Right kidney (tissue), 9 donors: ENCODE results near the gene SNAPC5.
"Not testable (repeated sequence)": the region's sequence is repeated elsewhere in the genome, so short reads cannot be mapped to it uniquely, and the experiment has no call there.

Experiments
- DNase-seq: peaks from one replicate; pipeline ENCODE4 v3.0.0-alpha.2; 2016
- long read RNA-seq, 8 donors: transcript quantifications; one replicate each; lab custom pipeline, GENCODE V29; 2026

Gene SNAPC5, protein sequence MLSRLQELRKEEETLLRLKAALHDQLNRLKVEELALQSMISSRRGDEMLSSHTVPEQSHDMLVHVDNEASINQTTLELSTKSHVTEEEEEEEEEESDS
- long read RNA-seq, donor 1, transcript SNAPC5-202 (3 exons, 1,002 nt), result major isoform, 13 of 24 reads
- long read RNA-seq, donor 1, partial matches to known transcripts, result 6 of 24 reads
- long read RNA-seq, donor 1, other reads (novel, unspliced or antisense), result 0 of 24 reads
- long read RNA-seq, donor 2, transcript SNAPC5-202 (3 exons, 1,002 nt), result major isoform, 7 of 10 reads
- long read RNA-seq, donor 2, partial matches to known transcripts, result 0 of 10 reads
- long read RNA-seq, donor 2, other reads (novel, unspliced or antisense), result 0 of 10 reads
- long read RNA-seq, donor 3, transcript SNAPC5-202 (3 exons, 1,002 nt), result major isoform, 6 of 10 reads
- long read RNA-seq, donor 3, partial matches to known transcripts, result 0 of 10 reads
- long read RNA-seq, donor 3, other reads (novel, unspliced or antisense), result 0 of 10 reads
- long read RNA-seq, donor 4, transcript SNAPC5-202 (3 exons, 1,002 nt), result major isoform, 12 of 17 reads
- long read RNA-seq, donor 4, partial matches to known transcripts, result 0 of 17 reads
- long read RNA-seq, donor 4, other reads (novel, unspliced or antisense), result 0 of 17 reads
- long read RNA-seq, donor 5, transcript SNAPC5-201 (2 exons, 794 nt), result minor isoform, 5 of 22 reads
- long read RNA-seq, donor 5, transcript SNAPC5-202 (3 exons, 1,002 nt), result major isoform, 15 of 22 reads
- long read RNA-seq, donor 5, partial matches to known transcripts, result 0 of 22 reads
- long read RNA-seq, donor 5, other reads (novel, unspliced or antisense), result 0 of 22 reads
- long read RNA-seq, donor 6, transcript SNAPC5-202 (3 exons, 1,002 nt), result major isoform, 14 of 27 reads
- long read RNA-seq, donor 6, partial matches to known transcripts, result 9 of 27 reads
- long read RNA-seq, donor 6, other reads (novel, unspliced or antisense), result 0 of 27 reads
- long read RNA-seq, donor 7, result 0 reads
- long read RNA-seq, donor 8, transcript SNAPC5-202 (3 exons, 1,002 nt), result major isoform, 8 of 10 reads
- long read RNA-seq, donor 8, partial matches to known transcripts, result 0 of 10 reads
- long read RNA-seq, donor 8, other reads (novel, unspliced or antisense), result 0 of 10 reads

DNA sequence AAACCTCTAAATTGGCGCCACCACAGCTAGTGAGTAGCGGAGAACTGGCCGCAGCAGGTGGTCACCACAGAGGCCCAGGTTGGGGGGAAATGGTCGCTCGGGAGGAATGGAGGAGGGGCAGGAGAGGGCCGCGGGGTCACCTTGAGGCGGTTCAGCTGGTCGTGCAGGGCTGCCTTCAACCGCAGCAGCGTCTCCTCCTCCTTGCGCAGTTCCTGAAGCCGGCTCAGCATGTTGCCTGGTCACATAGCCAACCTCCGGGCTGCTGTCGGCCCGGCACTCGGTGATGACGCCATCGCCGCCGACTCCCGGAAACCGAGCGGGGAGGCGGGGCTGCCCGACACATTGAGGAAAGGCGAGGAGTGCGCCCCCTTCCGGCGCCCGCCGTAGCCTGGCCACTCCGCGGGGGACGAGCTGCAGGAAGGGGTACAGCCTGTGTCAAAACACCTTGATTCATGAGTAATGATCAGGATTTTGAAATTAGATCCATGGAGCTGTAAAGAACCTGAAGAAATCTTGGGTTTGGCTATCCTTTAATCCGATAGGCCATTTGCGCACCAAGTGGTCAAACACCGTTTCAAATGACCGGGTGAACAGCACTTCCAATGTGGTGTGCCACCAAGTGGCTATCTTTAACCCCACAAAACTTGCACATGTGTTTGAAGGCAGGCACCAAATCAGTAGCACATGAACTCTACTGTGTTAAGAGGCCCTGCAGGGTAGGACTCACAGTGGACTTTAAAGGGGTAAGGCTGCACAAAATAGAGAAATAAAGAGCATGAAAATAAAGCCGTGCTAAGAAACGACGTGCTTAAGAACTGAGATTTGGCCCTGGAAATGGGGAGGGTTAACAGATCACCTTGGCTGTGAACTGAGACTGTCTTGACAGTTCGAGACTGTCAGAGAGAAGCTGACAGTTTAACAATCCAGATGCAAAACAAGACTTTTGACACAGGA is at the start of gene SNAPC5:
Gene SNAPC5 (minus strand): TSS at position 261 of the 954 bp plus-strand sequence. CDS start 31 bp downstream, at position 230.
- peak; percentile 95 for DNase-seq

DNA sequence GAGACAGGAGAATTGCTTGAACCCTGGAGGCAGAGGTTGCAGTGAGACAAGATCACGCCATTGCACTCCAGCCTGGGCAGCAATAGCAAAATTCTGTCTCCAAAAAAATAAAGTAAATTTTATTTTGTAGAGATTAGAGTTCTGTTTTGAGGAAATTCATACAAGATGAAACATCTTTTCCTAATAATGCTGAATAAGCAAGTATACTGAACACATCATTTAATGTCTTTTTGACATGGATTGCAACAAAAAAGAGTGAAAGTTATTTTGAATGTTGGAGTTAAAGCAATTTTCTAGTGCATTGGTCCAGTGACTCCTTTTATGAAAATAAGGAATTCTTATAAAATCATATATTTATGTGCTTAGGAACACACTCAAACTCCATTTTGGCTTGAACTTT is 47.7 kb upstream of the SNAPC5 start:
- DNase-seq, result no peak

DNA sequence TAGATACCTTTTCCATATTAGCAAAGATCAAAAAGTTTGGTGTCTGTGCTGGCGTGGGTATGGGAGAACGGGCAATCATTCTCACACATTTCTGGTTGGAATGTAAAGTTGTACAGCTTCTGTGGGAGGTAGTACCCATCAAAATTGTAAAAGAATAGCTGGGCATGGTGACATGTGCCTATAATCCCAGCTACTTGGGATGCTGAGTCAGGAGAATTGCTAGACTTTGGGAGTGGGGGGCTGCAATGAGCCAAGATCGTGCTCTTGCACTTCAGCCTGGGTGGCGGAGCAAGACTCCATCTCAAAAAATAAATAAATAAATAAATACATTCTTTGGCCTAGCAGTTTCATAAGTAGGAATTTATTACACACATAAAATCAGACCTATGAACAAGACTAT is 45.3 kb upstream of the SNAPC5 start:
- DNase-seq, result no peak

DNA sequence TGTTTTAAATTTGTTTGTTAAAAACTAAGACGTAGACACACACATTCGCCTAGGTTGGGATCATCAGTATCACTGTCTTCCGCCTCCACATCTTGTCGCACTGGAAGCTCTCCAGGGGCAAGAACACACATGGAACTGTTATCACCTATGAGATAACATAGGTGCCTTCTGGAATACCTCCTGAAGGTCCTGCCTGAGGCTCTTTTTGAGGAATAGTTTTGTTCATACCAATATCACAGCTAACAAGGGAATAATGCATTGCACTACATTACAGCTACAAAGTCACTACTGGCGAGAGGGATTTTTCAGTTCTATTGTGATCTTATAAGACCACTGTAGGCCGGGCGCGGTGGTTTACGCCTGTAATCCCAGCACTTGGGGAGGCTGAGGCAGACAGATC is 37.5 kb upstream of the SNAPC5 start:
- no peak for DNase-seq

DNA sequence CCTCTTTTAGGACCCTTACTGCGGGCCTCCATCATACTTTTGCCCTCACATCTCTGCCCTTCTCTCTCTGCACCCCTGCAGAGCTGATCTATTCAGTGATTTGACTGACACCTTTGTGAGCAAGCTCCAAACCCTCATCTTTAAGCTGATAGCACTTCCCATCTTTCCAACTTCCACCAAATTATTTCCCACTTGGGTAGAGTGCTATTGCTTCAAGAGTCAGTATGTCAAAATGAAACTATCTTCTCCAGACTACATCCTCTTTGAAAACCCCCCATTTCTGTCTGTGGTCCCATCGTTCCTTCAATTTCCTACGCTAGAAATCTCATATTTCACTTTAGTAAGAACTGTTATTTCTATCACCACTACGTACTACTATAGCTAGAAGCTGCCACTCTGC is 27.3 kb upstream of the SNAPC5 start:
- DNase-seq, result no peak

DNA sequence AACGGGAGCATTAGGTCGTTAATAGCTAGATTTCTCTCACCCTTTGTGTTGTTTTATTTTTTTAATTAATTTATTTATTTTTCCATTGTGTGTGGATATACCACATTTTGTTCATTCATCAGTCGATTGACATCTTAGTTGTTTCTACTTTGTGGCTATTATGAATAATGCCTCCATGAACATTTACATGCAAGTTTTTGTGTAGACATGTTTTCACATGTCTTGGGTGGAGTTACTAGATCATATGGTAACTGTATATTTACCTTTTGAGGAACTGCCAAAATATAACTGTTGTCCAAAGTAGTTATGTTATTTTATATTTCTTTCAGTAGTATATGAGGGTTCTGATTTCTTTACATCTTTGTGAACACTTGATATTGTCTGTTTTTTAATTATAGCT is 26.4 kb upstream of the SNAPC5 start:
- DNase-seq, result no peak

DNA sequence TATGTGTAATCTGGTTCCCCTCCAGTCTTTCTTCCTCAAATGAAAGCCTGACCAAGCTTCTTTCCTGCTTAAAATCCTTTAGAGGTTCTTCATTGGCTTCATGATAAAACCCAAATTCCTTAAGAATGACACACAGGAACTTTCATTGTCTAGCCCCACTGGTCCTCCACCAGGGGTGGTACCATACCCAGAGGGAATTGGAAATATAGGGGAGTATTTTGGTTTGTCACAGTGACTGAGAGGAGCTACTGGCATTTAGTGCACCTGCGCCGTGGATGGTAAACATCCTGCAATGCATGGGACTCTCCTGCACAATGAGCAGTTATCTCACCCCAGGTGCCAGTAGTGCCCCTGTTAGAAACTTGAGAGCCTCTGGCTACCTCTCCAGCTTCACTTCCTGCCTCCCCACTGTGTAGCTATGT is 18.4 kb upstream of the SNAPC5 start:
- DNase-seq, result no peak

DNA sequence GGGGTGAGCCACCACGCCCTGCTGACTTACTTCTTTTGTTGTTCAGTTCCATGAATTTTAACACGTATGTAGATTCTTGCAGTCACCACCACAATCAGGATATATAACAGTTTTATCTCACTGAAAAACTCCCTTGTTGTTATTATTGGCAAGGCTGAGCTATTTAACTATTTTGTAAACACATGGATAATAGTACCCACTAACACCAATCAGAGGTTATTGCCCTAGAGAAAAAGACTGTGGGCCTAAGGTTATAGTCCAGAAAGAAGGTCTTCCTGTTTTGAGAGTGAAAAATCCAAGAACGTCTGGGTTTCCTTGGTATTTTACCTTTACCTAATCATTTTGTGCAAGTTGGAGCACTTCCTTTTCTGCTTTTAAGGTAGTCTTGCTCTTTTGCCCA is 17.0 kb upstream of the SNAPC5 start:
- no peak for DNase-seq

DNA sequence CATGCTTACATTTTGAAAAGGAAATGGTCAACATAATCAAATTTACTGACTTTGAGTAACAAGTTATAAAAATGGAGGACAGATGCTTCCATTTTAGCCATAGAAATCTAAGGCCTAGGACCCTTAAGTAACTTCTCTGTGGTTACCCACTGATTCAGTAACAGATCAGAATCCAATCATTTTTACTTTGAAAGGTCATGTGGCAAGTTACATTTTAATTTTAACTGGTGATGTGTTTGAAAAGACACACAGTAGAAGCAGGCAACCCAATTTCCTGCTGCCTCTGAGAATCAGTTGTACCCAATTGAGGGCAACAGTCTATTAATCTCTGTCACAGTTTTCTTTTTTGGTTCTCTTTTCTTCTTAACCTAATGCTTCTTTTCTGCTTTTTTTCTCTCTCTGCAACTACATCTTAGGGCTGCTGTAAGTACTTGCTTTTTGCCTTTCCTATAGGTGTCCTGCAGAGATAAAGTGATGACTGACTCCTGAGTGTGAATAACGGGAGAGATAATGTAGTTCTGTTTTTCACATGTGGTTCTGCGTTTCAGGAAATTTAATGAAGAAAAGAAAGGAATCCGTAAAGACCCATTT is 10.8 kb upstream of the SNAPC5 start:
- DNase-seq, result no peak

DNA sequence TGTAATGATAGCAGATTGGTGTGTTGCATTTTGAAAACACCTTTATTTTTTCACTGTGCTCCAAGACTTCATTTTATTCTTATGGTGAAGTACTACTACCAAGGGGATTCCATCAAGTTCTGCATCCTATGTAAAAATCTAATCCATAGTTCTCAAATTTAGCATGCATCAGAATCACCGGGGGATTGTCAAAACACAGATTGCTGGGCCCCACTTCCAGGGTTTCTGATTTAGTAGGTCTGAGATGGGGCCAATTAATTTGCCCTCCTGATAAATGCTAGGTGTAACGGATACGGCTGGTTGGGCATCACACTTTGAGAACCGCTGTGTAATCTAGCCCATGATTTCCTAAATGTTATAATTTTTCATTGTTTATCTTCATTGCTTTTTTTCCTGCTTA is 8.3 kb upstream of the SNAPC5 start:
- DNase-seq, result no peak

DNA sequence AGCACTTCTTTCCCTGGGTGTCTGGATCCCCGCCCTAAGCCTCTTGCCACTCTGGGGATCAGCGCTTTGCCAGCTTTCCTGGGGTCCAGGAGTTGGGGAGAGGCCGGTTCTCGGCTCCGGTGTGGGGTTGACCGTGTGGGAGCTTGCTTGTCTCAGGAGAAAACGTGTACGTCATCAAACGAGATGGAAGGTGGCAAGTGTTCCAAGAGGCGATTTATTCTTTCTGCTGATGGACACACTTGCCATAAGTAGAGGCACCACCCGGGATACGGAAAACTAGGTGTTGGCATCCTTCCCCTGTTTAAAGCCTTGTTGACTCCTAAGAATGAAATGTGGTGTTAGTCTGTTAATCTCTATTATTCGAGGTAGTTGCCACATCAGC is 7.9 kb upstream of the SNAPC5 start:
- DNase-seq, result no peak

DNA sequence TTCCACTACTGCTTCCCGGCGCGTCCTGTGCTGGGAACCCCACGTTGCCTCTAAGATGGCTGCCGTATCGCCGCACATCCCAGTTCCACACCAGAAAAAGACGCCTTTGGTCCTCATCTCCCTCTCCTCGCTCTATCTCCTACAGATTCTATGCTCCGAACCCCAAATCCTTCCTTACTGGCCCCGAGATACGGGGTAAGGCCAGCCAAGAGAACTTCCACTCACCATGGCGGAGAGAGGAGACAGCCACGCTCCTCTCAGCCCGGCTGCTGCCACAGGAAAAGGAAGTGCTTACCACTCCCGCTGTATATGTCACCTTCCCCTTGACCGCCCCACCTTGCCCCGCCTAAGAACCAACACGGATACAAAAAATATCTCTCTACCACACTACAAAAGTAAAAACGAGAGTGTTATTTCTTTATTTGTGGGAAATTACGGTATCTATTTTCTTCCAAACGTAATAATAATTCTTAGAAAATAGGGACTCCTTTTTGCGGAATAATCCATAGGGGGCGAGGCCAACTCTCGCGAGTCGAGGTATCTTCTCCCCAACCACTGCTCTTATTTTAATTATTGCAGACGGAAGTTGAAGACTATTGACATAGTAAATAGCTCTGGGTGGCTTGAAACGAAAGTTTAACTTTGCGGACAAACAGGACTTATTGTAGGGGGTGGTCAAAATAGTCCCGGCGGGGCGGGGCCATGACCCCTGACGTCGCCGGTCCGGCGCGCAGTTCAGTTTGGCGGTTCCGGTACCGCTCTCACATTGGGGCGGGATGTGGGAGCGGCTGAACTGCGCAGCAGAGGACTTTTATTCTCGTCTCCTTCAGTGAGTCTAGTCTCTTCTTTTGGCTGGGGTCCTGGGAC is 7.2 kb upstream of the SNAPC5 start, which contains the start of the genes RPL4 and ZWILCH:
Gene RPL4 (minus strand): TSS at position 293 of the 867 bp plus-strand sequence. CDS start 65 bp downstream, at position 228.
Gene ZWILCH (plus strand): TSS at position 764 of the 867 bp plus-strand sequence. CDS start 13 bp downstream, at position 777.
- peak; percentile 97 for DNase-seq

DNA sequence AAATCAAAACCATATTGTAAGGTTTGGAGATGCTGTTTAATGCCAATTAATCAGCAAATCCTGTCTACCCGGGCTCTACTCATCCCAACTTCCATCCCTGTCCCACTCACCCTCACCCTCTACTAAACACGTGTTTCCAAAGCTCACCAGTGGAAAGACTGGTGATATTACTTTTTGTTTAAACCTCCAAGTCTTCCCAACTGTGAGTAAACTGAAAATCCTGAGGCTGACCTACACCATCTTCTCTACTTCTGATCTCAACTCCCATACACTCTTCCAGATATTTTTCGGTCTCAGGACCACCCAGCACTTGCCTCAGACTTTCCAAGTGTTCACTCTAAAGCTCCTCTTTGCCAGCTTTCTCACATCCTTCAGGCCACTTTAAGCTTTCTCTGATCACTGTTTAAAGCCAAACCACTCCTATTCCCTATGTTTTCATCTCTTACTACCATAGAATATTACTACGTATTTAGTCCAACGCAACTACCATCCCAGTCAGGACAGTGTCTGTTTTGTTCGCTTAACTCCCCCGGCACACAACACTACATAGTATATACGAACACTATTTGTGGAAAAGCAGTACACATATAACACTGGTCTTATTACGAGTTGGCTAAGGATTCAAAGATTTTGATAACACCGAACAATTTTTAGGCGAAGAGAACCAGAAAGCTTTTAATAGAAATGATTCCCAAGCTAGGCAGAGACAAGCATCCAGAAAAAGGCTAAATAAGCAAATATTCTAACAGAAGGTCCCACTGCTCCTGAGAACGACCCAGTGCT is 6.4 kb upstream of the SNAPC5 start:
- DNase-seq, result no peak

DNA sequence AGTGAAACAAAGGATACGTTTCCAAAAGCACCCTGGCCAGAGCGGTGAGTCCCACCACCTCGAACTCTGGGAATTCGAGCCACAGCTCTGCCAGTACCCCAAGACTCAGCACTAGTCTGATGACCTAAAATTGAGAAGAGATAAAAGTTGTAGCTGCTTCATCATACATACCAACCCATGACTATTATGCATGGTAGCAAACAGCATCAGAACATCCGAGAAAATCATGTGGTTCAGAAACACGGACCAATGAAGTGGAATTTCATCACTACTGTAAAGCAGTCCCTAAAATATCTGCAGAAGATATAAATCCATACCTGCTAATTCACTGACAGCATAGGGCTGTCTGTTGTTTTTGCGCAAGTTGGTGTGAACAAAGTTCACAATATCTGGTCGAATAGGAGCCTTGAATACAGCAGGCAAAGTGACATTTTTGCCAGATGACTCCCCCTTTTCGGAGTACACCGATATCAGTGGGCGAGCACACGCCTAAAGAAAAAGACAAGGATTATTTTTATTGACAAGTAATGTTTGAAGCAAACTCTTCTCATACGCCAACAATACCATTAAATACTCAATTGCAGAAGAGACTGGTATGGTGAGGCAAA is 5.6 kb upstream of the SNAPC5 start:
- DNase-seq, result not testable (repeated sequence)

DNA sequence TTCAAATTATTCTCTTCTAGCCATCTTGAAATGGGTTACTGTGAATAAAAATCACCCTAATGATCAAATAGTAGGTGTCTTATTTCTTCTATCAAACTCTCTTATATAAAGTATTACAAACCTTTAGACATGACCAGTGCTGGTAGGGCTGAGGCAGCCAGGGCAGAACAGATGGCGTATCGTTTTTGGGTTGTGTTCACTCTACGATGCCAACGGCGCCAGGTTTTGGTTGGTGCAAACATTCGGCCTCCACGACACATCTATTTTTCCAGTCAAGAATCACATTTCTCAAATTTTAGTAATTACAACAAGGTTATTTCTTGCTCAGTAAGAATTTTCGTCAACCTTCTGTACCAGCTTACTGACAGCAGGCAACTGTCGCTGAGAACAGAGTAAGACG is 4.9 kb upstream of the SNAPC5 start:
- DNase-seq, result no peak

DNA sequence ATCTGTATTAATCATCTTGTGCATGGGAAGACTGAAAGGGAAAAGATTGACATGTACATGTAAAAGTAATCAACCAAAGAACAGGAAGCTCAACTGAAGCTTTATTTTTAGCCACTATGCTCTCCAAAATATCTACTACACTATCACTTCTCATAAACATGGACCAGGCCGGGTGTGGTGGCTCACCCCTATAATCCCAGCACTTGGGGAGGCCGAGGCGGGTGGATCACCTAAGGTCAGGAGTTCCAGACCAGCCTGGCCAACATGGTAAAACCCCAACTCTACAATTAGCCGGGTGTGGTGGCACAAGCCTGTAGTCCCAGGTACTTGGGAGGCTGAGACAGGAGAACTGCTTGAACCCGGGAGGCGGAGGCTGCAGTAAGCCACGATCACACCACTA is 2.8 kb upstream of the SNAPC5 start:
- DNase-seq, result not testable (repeated sequence)

DNA sequence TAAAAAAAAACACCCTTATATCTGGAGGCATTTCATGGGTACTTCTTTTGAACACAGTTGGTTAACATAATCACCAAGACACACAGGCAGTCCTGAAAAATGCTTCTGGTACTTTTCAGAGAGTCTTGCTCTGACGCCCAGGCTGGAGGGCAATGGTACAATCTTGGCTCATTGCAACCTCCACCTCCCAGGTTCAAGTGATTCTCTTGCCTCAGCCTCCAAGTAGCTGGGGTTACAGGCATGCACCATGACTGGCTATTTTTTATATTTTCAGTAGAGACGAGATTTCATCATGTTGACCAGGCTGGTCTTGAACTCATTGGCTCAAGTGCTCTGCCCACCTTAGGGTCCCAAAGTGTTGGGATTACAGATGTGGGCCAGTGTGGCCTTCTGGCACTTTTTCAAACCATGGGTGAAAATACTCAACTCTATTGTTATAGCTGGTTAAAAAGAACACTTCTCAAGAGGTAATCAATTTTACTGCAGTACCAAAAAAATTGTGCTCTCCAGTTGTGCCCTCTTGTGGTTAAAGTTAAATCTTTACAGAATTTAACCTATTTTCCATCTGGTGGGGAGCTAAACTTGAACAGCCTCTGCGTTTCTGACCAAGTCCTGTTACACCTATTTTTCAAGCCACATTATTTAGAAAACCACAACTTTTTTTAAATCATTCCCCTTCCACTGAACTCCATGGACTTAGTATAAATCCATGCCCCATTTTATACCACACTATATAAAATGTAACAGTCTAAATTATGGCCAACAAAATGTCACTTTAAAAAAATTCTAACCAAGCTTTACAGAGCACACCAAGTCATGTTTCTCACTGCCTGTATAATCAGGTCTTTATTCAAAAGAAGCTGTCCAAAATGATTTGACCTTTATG is 1.2 kb upstream of the SNAPC5 start:
- peak; percentile 19 for DNase-seq
